Activated CD8-positive, alpha-beta memory T cell treated with anti-CD3 and anti-CD28 coated beads for 24 hours (primary cell): ENCODE results near the gene OR8B2.
"Not testable (repeated sequence)": the region's sequence is repeated elsewhere in the genome, so short reads cannot be mapped to it uniquely, and the experiment has no call there.

ENCODE experiments used
- DNase-seq: peaks from one replicate; pipeline ENCODE4 v3.0.0-alpha.2; 2020

Gene OR8B2, protein sequence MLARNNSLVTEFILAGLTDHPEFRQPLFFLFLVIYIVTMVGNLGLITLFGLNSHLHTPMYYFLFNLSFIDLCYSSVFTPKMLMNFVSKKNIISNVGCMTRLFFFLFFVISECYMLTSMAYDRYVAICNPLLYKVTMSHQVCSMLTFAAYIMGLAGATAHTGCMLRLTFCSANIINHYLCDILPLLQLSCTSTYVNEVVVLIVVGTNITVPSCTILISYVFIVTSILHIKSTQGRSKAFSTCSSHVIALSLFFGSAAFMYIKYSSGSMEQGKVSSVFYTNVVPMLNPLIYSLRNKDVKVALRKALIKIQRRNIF

GRCh38 chr11:124384399-124384798 is at the start of gene OR8B2:
OR8B2 (minus strand) TSS chr11:124384499; CDS start chr11:124383343, 1,156 bp downstream.
- DNase-seq, result no peak

DNA sequence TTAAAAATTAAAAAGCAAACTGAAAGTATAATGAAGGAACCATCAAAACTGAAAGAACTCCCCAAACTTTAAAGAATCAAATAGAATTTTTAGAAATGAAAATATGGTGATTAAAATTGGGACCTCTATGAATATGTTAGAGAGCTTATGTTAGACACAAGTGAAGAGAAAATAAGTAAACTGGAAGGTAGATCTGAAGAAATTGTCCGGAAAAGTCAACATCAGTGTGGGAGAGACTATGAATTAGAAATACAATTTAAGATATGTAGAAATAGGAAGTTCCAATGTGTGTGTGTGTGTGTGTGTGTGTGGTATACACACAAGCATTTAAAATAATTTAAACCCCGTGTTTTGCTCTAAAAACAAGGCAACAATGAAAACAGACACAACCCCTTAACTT is 45.3 kb upstream of the OR8B2 start:
- DNase-seq, result no peak

GRCh38 chr11:124424384-124424921 is 40.2 kb upstream of the OR8B2 start, which contains the start of gene OR8B4:
OR8B4 (minus strand) TSS chr11:124424871; CDS start chr11:124424871, 0 bp downstream.
- no peak for DNase-seq

GRCh38 chr11:124421043-124421442 is 36.7 kb upstream of the OR8B2 start:
- DNase-seq, result no peak

DNA sequence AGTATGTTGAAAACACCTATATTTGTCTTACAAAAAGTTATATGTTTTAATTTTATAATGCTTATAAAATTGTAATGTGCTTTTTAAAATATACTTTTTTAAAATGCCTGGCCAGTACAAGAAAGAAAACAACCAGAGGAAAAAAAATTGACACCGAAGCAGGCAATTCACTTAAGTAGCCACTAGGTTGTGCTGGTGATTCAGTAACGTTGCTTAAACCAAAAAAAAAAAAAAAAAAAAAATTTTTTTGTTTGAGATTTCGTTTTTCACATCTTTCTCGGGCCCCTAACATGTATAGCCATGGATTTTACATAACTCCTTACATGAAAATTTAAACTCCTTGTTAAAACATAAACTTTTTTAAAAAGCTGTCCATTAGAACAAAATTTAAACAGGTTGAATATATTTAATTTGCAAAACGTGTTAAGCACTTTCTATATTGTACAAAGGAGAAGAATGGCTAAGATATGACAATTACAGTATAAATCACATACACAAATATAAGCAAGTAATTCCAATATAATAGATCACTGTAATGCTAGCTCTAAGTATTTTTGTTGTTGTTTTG is 31.1 kb upstream of the OR8B2 start:
- no peak for DNase-seq

GRCh38 chr11:124409906-124410305 is 25.6 kb upstream of the OR8B2 start:
- no peak for DNase-seq

DNA sequence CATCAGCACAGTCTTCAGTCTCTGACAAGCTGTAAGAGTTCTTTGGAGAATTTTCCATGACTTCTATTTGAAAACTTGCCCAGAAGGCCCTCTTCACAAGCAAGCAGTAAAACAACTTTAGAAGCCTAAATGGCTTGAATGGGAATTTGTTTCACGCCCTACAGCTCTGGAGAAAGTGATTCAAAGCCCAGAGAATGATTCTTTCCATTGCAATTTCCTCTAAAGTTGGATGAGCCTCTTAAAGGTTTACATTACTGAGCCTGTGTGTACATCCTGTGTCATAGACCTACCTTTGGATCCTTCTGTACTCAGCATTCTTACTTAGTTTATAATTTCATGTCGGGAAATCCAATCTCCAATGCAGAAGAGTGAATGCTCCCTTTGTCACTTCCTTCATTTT is 21.3 kb upstream of the OR8B2 start:
- DNase-seq, result no peak

- DNase-seq, result not testable (repeated sequence)
Observed at GRCh38 chr11:124403186-124403585, 18.9 kb upstream of the OR8B2 start.

- DNase-seq, result no peak
Observed at GRCh38 chr11:124402326-124402922, 18.1 kb upstream of the OR8B2 start.

- DNase-seq, result no peak
Observed at GRCh38 chr11:124398924-124399323, 14.6 kb upstream of the OR8B2 start, which contains the start of gene OR8B3. OR8B3 (minus strand) TSS chr11:124399024; CDS start chr11:124397351, 1,673 bp downstream.

- DNase-seq, result not testable (repeated sequence)
Observed at GRCh38 chr11:124396847-124397246, 12.5 kb upstream of the OR8B2 start.

- no peak for DNase-seq
Observed at GRCh38 chr11:124394408-124394807, 10.1 kb upstream of the OR8B2 start.

DNA sequence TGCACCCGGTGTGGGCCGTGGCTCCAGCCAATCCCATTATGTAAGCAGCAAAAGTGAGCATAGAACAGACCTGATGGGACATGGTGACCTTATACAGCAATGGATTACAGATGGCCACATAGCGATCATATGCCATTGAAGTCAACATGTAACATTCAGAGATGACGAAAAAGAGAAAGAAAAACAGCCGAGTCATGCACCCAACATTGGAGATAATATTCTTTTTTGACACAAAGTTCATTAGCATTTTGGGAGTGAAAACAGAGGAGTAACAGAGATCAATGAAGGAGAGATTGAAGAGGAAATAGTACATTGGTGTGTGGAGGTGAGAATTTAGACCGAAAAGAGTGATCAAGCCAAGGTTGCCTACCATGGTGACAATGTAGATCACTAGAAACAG is 1.4 kb downstream of the OR8B2 start:
- DNase-seq, result not testable (repeated sequence)

- DNase-seq, result no peak
Observed at GRCh38 chr11:124380585-124380984, 3.7 kb downstream of the OR8B2 start.

- no peak for DNase-seq
Observed at GRCh38 chr11:124376280-124376679, 8.0 kb downstream of the OR8B2 start.

GRCh38 chr11:124359566-124359965 is 24.7 kb downstream of the OR8B2 start:
- no peak for DNase-seq

DNA sequence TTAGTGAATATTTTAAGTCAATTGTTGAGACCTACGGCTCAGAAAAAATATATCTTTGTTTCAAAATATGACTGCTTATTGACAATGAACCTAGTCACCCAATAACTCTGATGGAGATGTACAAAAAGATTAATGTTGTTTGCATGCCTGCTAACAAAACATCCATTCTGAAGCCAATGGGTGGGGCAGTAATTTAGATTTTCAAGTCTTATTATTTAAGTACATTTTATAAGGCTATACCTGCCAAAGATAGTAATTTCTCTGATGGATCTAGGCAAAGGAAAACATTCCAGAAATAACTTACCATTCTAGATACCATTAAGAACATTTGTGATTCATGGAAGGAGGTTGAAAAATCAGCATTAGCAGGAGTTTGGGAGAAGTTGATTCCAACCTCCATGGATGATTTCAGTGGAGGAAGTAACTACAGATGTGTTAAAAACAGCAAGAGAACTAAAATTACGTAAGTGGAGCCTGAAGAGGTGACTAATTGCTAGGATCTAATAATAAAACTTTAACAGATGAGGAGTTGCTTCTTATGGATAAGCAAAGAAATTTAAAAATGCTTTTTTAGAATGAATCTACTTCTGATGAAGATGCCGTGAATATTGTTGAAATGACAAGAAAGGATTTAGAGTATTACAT is 37.9 kb downstream of the OR8B2 start:
- no peak for DNase-seq

- no peak for DNase-seq
Observed at GRCh38 chr11:124344346-124344745, 40.0 kb downstream of the OR8B2 start.

- DNase-seq, result no peak
Observed at GRCh38 chr11:124340142-124340447, 44.2 kb downstream of the OR8B2 start.

- DNase-seq, result no peak
Observed at GRCh38 chr11:124339396-124340141, 44.7 kb downstream of the OR8B2 start.
